GM12878 (cell line): ENCODE data around the gene LNPK. TPM values are rescaled to one million over a fixed set of nuclear protein-coding genes. Genes with fewer than 3 reads are reported as not detected.

ENCODE experiments used
- ATAC-seq: fragments of 200-7000 bp; cut with Tn5 transposase; 3 replicates; pipeline ENCODE4 v1.9.1; 2020; ENCODE audit warnings: mild to moderate bottlenecking, moderate library complexity
- BruUV-seq: library from RNA; stranded (reverse); fragments of 400-500 nt; replicated peaks from 2 replicates; lab custom pipeline; 2021; lab: Mats Ljungman, UMichigan
- CTCF ChIA-PET: fragments of 300-600 bp; sonication (Branson Sonifier 250); formaldehyde crosslinking; extraction: SDS; loops from one replicate; lab custom pipeline; 2021; ENCODE audit warnings: inconsistent platforms; lab: Yijun Ruan, JAX
- POLR2A ChIA-PET: fragments of 350-600 bp; formaldehyde crosslinking; extraction: SDS; loops from one replicate; lab custom pipeline; 2021; ENCODE audit warnings: inconsistent platforms; lab: Charles Lee
- RAD21 ChIA-PET: fragments of 300-600 bp; sonication (Branson Sonifier 250); formaldehyde crosslinking; loops from one replicate; lab custom pipeline; 2023; ENCODE audit warnings: antibody characterized with exemption; ENCODE audit not compliant: unreplicated experiment; lab: Charles Lee
- SMC1A ChIA-PET: fragments of 300-600 bp; sonication (Branson Sonifier 250); formaldehyde crosslinking; loops from one replicate; lab custom pipeline; 2023; ENCODE audit not compliant: unreplicated experiment, uncharacterized antibody; lab: Charles Lee
- DNase-seq: peaks from one replicate; pipeline ENCODE4 v3.0.0-alpha.2; 2011; ENCODE audit warnings: low read depth, low spot score
- FAIRE-seq: peaks from 3 replicates; lab custom pipeline; 2011; peaks lifted over from hg19 to GRCh38; lab: Jason Lieb, UNC
- H2AFZ ChIP-seq: 2 replicates; pipeline ENCODE4 v1.6.0; 2011; ENCODE audit warnings: low read depth, low read length, control low read depth; ENCODE audit not compliant: control insufficient read depth
- H3K27ac ChIP-seq: 2 replicates; pipeline ENCODE4 v1.5.1; 2011; ENCODE audit warnings: control low read depth; ENCODE audit not compliant: control insufficient read depth, insufficient read depth
- H3K27me3 ChIP-seq, 2 experiments: replicated peaks in 1 of 2; 2 replicates each; pipeline versions ENCODE4 v1.6.0 to v1.6.1; 2011; ENCODE audit warnings: low read length in 1 of 2; ENCODE audit not compliant: control insufficient read depth in 2 of 2, insufficient read depth in 2 of 2
- H3K36me3 ChIP-seq, 2 experiments: 2 replicates each; pipeline ENCODE4 v1.5.1; 2011; ENCODE audit warnings: low read length in 1 of 2; ENCODE audit not compliant: control insufficient read depth in 2 of 2, insufficient read depth in 2 of 2
- H3K4me1 ChIP-seq: 2 replicates; pipeline ENCODE4 v1.6.1; 2011; ENCODE audit warnings: mild to moderate bottlenecking, low read length, moderate library complexity, mixed read lengths; ENCODE audit not compliant: control insufficient read depth, insufficient read depth
- H3K4me2 ChIP-seq: 2 replicates; pipeline ENCODE4 v1.6.0; 2011; ENCODE audit warnings: control low read depth; ENCODE audit not compliant: control insufficient read depth, insufficient read depth
- H3K4me3 ChIP-seq: fragments of 200-600 bp; sonication (generic); 2 replicates; pipeline ENCODE4 v1.5.1; 2016
- H3K79me2 ChIP-seq: 2 replicates; pipeline ENCODE4 v1.6.0; 2011; ENCODE audit warnings: low read length; ENCODE audit not compliant: control insufficient read depth, insufficient read depth
- H3K9ac ChIP-seq: 2 replicates; pipeline ENCODE4 v1.8.0; 2011; ENCODE audit warnings: low read length, control low read depth, mixed read lengths; ENCODE audit not compliant: control insufficient read depth, insufficient read depth
- H3K9me3 ChIP-seq: replicated peaks from 3 replicates; pipeline ENCODE4 v1.5.1; 2011; ENCODE audit warnings: mild to moderate bottlenecking, low read length; ENCODE audit not compliant: control insufficient read depth, insufficient read depth
- H4K20me1 ChIP-seq: 2 replicates; pipeline ENCODE4 v1.6.0; 2011; ENCODE audit not compliant: control insufficient read depth, insufficient read depth
- ATF3 ChIP-seq: IDR thresholded peaks from 2 replicates; pipeline ENCODE4 v1.6.1; 2011; ENCODE audit warnings: low read depth, mild to moderate bottlenecking, low read length, moderate library complexity, borderline replicate concordance; ENCODE audit errors: extremely low read depth
- CHD2 ChIP-seq: IDR thresholded peaks from 2 replicates; pipeline ENCODE4 v1.6.1; 2011; ENCODE audit warnings: low read depth, low read length, improper control_type of control experiment, borderline replicate concordance
- EGR1 ChIP-seq, 2 experiments: IDR thresholded peaks; 1 replicate in 1 of 2; 2 replicates in 1 of 2; pipeline ENCODE4 v1.6.1; 2011 to 2012; ENCODE audit warnings: low read depth in 2 of 2, low read length in 2 of 2, borderline replicate concordance in 1 of 2, mild to moderate bottlenecking in 1 of 2, moderate library complexity in 1 of 2
- GATAD2B ChIP-seq: fragments of 450-650 bp; conservative IDR thresholded peaks from 2 replicates; pipeline ENCODE4 v1.6.1; 2017; ENCODE audit warnings: low read depth, mild to moderate bottlenecking, moderate library complexity
- NR2C2 ChIP-seq: IDR thresholded peaks from 2 replicates; pipeline ENCODE4 v1.6.1; 2011; ENCODE audit warnings: borderline replicate concordance, low read depth; ENCODE audit not compliant: control insufficient read depth, insufficient read length
- NR2F1 ChIP-seq: fragments of 450-650 bp; conservative IDR thresholded peaks from 2 replicates; pipeline ENCODE4 v1.6.1; 2017; ENCODE audit warnings: mild to moderate bottlenecking
- RB1 ChIP-seq: fragments of 450-650 bp; formaldehyde crosslinking; IDR thresholded peaks from 2 replicates; pipeline ENCODE4 v1.6.1; 2017; ENCODE audit warnings: mild to moderate bottlenecking, borderline replicate concordance
- TARDBP ChIP-seq: IDR thresholded peaks from 2 replicates; pipeline ENCODE4 v1.6.1; 2016; ENCODE audit warnings: borderline replicate concordance
- TBL1XR1 ChIP-seq: IDR thresholded peaks from 2 replicates; pipeline ENCODE4 v1.6.1; 2012; ENCODE audit warnings: low read depth, low read length, improper control_type of control experiment
- WGBS: methylation state at CpG from one replicate; pipeline ENCODE4 v1.1.6; 2016; ENCODE audit warnings: low lambda C conversion rate; ENCODE audit not compliant: insufficient replicate concordance, insufficient coverage; ENCODE audit errors: missing lambda C conversion rate; 5-methylcytosine and 5-hydroxymethylcytosine counted together
- in situ Hi-C: fragments of 300-500 bp; cut with MboI; formaldehyde crosslinking; loops from 9 replicates; pipeline ENCODE4 v1.14.3; 2018; ENCODE audit warnings: mixed read lengths
- intact Hi-C: fragments of 100-400 bp; cut with micrococcal nuclease; formaldehyde crosslinking; loops from one replicate; pipeline ENCODE4 v1.14.2; 2022; ENCODE audit not compliant: unreplicated experiment
- polyA plus RNA-seq, 11 experiments: library from polyadenylated mRNA; depleted of rRNA in 4 of 11; unstranded in 6 of 11; stranded (reverse) in 5 of 11; fragments of >200 nt; fragmentation: Nextera tagmentation in 4 of 11; fragmentation: Illumina TruSeq in 1 of 11; extraction: Ambion mirVana in 4 of 11; extraction: Trizol in 1 of 11; gene quantifications; 1 replicate in 1 of 11; 2 replicates in 10 of 11; pipeline versions ENCODE4 v1.2.1 to v1.2.3, GENCODE V29; 2011 to 2016; ENCODE audit warnings: inconsistent platforms in 2 of 11, missing spikeins in 2 of 11, low read depth in 1 of 11
- total RNA-seq, 4 experiments: library from RNA; depleted of rRNA in 3 of 4; stranded (reverse); fragments of >200 nt in 3 of 4; fragmentation: Illumina TruSeq in 1 of 4; extraction: Trizol in 1 of 4; gene quantifications; 2 replicates each; pipeline versions ENCODE4 v1.2.1 to v1.2.3, GENCODE V29; 2013 to 2021

LNPK gene
- total and polyA plus RNA-seq, 10 of the 15 experiments (the other 5 are each of a cell fraction or from before 2014, with no cell fraction given) = 3.2 to 30.0 (median 15.6) TPM

GRCh38 chr2:175999283-175999819 lies 2.7 kb downstream of the LNPK start:
- no TSS peak for BruUV-seq
- H3K27me3 ChIP-seq = no peaks in the 10 kb centered on the region
- H3K27ac ChIP-seq = no peak overlapping the region
- ChIA-PET SMC1A (interaction anchor here (1.4 kb wide), 1 partner anchor 9 kb away, joined by 3 read pairs; no protein-coding TSS in a partner anchor), RAD21 (no interaction called here), CTCF (no interaction called here), POLR2A (no interaction called here)
- 88% methylated on average over 2 of the region's 2 CpGs for WGBS
- no peaks in the 10 kb centered on the region; the same call in 1 of the 2 replicates for H3K4me1 ChIP-seq
- in situ Hi-C loops = no loop called here
- H3K4me2 ChIP-seq = peak overlapping the region; percentile 54
- no peaks in the 10 kb centered on the region for H3K36me3 ChIP-seq
- H3K9ac ChIP-seq = no peak overlapping the region
- no peaks in the 10 kb centered on the region; the same call in 2 of the 3 replicates for H3K9me3 ChIP-seq
- no peak overlapping the region for H2AFZ ChIP-seq
- peaks cover 38% of the 10 kb centered on the region for H3K79me2 ChIP-seq
- intact Hi-C loops = no loop called here
- no peaks in the 10 kb centered on the region for H4K20me1 ChIP-seq
- TF ChIP-seq NR2F1 (no peak), EGR1 (IDR thresholded peaks at IDR 0.05; ENCODE audit: borderline replicate concordance in 1 of 2, low read depth in 2 of 2, low read length in 2 of 2) (no peak), TBL1XR1 (no peak), RB1 (no peak), ATF3 (no peak), NR2C2 (no peak), TARDBP (no peak), GATAD2B (no peak), CHD2 (no peak)
- H3K4me3 ChIP-seq = no peak overlapping the region
- FAIRE-seq (no peak), ATAC-seq (no peak), DNase-seq (no peak)
